Activated T-helper 1 cell treated with anti-CD3 and anti-CD28 coated beads, Interleukin-2, amount 50 U/mL, for 16 hours (primary cell): ENCODE results near the gene SRPX.

Source experiments
- DNase-seq, 2 donors: peaks; one replicate each; pipeline ENCODE4 v3.0.0-alpha.2; 2020; ENCODE audit warnings: low read depth in 1 of 2, low spot score in 1 of 2

SRPX gene

GRCh38 chrX:38211891-38212635, 8.6 kb downstream of the SRPX start:
- no peak for DNase-seq

- DNase-seq: no peak
Measured at GRCh38 chrX:38206542-38206941, 14.1 kb downstream of the SRPX start.

- no peak for DNase-seq
Measured at GRCh38 chrX:38206036-38206435, 14.6 kb downstream of the SRPX start.

- no peak for DNase-seq
Measured at GRCh38 chrX:38205039-38205438, 15.6 kb downstream of the SRPX start.

- no peak for DNase-seq
Measured at GRCh38 chrX:38192007-38192810, 28.5 kb downstream of the SRPX start.

- DNase-seq: no peak
Measured at GRCh38 chrX:38189431-38190250, 31.0 kb downstream of the SRPX start.

GRCh38 chrX:38183596-38183995, 37.1 kb downstream of the SRPX start:
- no peak for DNase-seq

- DNase-seq: no peak
Measured at GRCh38 chrX:38181357-38181756, 39.3 kb downstream of the SRPX start.

GRCh38 chrX:38178396-38178795, 42.3 kb downstream of the SRPX start:
- DNase-seq: no peak

- no peak for DNase-seq
Measured at GRCh38 chrX:38175139-38175538, 45.5 kb downstream of the SRPX start.

- no peak for DNase-seq
Measured at GRCh38 chrX:38172596-38172995, 48.1 kb downstream of the SRPX start.

- DNase-seq: no peak
Measured at GRCh38 chrX:38170556-38170955, 50.1 kb downstream of the SRPX start.

GRCh38 chrX:38166478-38167083, 54.1 kb downstream of the SRPX start:
- DNase-seq: no peak

- DNase-seq: no peak
Measured at GRCh38 chrX:38165023-38165422, 55.6 kb downstream of the SRPX start.

GRCh38 chrX:38163193-38163592, 57.5 kb downstream of the SRPX start:
- DNase-seq: no peak

GRCh38 chrX:38156838-38157237, 63.8 kb downstream of the SRPX start:
- DNase-seq: no peak

- DNase-seq: no peak
Measured at GRCh38 chrX:38154818-38155217, 65.9 kb downstream of the SRPX start.

GRCh38 chrX:38154340-38154739, 66.3 kb downstream of the SRPX start:
- no peak for DNase-seq

GRCh38 chrX:38151441-38151840, 69.2 kb downstream of the SRPX start:
- no peak for DNase-seq

GRCh38 chrX:38150993-38151392, 69.7 kb downstream of the SRPX start:
- no peak for DNase-seq

GRCh38 chrX:38149016-38149415, 71.7 kb downstream of the SRPX start:
- DNase-seq: no peak
